Stimulated activated CD8-positive, alpha-beta memory T cell treated with anti-CD3 and anti-CD28 coated beads, Interleukin-2, amount 100 ng/mL, for 48 hours (primary cell): ENCODE data around the gene PIP5K1B.

Experiments used
- DNase-seq, 2 donors: peaks; one replicate each; pipeline ENCODE4 v3.0.0-alpha.2; 2020; ENCODE audit warnings: low read depth in 2 of 2

The PIP5K1B gene

GRCh38 chr9:68738358-68738757 is 33.3 kb downstream of the PIP5K1B start:
- no peak for DNase-seq

GRCh38 chr9:68739621-68740174 is 34.7 kb downstream of the PIP5K1B start:
- DNase-seq: no peak

- DNase-seq: no peak
Measured at GRCh38 chr9:68740561-68740960, 35.5 kb downstream of the PIP5K1B start.

GRCh38 chr9:68741234-68741633 is 36.2 kb downstream of the PIP5K1B start:
- DNase-seq: no peak

GRCh38 chr9:68741704-68742332 is 36.8 kb downstream of the PIP5K1B start:
- no peak for DNase-seq

GRCh38 chr9:68742333-68742730 is 37.3 kb downstream of the PIP5K1B start:
- no peak for DNase-seq

- no peak for DNase-seq
Measured at GRCh38 chr9:68744426-68744825, 39.4 kb downstream of the PIP5K1B start.

- DNase-seq: no peak
Measured at GRCh38 chr9:68746525-68746924, 41.5 kb downstream of the PIP5K1B start.

- DNase-seq: no peak
Measured at GRCh38 chr9:68747043-68747533, 42.0 kb downstream of the PIP5K1B start.

GRCh38 chr9:68749135-68749534 is 44.1 kb downstream of the PIP5K1B start:
- no peak for DNase-seq

- no peak for DNase-seq
Measured at GRCh38 chr9:68749579-68750159, 44.6 kb downstream of the PIP5K1B start.

GRCh38 chr9:68750255-68750654 is 45.2 kb downstream of the PIP5K1B start:
- DNase-seq: no peak

- no peak for DNase-seq
Measured at GRCh38 chr9:68750786-68751185, 45.7 kb downstream of the PIP5K1B start.

GRCh38 chr9:68751556-68751955 is 46.5 kb downstream of the PIP5K1B start:
- DNase-seq: no peak

GRCh38 chr9:68755051-68755450 is 50.0 kb downstream of the PIP5K1B start:
- no peak for DNase-seq

GRCh38 chr9:68755752-68756151 is 50.7 kb downstream of the PIP5K1B start:
- no peak for DNase-seq

GRCh38 chr9:68759981-68760673 is 55.1 kb downstream of the PIP5K1B start:
- no peak for DNase-seq

- DNase-seq: no peak
Measured at GRCh38 chr9:68760674-68761333, 55.8 kb downstream of the PIP5K1B start.

GRCh38 chr9:68762570-68762969 is 57.5 kb downstream of the PIP5K1B start:
- DNase-seq: no peak

GRCh38 chr9:68763104-68763503 is 58.1 kb downstream of the PIP5K1B start:
- no peak for DNase-seq

GRCh38 chr9:68768619-68769018 is 63.6 kb downstream of the PIP5K1B start:
- no peak for DNase-seq

GRCh38 chr9:68769852-68770251 is 64.8 kb downstream of the PIP5K1B start:
- DNase-seq: no peak
